GM18519 (cell line): Measurements from ENCODE around the gene C2CD2.

Experiments used
- ATAC-seq: cut with Tn5 transposase; IDR thresholded peaks from one replicate; pipeline ENCODE4 v1.9.1; 2021; ENCODE audit warnings: mild to moderate bottlenecking, moderate library complexity; ENCODE audit not compliant: unreplicated experiment, low FRiP score

Gene C2CD2

DNA sequence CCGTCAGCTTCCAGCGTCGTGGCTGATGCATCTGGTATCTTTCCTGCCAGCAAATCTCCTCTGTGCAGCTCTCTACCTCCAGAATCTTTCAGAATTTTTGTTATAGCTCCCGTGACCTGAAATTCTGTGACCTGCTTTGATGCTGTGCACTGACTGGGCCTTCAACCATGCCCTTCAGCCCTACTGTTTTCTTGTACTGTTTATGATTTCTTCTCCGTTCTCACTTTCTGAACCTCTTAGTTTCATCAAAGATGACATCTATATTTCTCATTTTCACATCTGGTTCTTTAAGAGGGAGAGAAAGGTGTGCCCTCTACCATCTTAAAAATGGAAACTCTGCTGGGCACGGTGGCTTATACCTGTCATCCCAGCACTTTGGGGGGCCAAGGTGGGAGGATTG, 80.4 kb downstream of the C2CD2 start:
- ATAC-seq = no peak

DNA sequence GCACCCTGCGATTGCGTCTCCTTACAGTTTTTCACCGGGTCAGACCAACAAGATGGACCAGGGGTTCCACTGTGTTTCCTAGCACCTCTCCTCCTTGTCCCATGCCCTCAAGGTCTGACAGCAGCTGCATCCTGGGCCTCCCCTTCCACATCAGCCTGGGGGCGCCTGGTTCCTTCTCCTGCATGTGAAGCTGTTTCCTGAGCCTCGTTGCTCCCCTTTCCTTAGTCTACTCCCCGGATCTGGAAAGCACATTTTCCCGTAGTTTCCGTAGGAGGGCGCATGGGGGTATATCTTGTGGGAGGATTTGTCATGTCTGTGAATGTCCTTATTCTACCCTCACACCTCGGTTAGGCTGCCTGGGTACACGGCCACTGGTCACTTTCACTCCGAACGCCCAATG, 80.8 kb downstream of the C2CD2 start:
- ATAC-seq = no peak

DNA sequence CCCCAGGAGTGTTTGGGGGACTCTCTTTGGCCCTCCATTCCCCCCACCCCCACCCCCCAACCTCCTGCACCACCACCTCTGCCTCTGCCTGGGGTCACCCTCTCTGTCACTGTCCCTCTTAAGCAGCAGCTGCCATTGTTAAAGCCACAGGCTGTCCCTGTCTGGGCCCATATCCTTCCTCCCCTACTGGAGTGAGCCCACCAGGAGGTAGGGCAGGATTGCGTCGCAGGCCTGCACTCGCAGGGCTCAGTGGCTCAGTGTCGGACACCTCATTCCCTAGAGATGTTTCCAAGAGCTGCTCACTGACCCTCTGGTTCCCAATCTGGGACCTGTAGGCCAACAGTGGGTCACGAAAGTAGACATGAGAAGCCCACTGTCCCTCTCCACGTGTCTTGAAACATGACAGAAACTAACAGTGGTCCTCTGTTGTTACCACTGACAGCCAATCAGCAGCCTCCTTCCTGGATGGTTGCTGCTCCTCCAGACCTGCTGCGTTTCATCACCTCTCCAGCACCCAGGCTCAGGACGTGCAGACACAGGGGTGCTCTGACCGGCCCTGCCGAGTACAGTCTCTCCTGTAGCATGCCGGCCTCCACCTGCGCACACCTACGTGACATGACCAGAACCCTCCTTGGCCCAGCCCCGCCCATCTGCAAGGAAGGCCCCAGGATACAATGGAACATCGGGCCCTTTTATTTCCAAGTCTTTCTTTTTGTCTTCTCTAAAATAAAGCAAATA, 82.4 kb downstream of the C2CD2 start:
- ATAC-seq = no peak

DNA sequence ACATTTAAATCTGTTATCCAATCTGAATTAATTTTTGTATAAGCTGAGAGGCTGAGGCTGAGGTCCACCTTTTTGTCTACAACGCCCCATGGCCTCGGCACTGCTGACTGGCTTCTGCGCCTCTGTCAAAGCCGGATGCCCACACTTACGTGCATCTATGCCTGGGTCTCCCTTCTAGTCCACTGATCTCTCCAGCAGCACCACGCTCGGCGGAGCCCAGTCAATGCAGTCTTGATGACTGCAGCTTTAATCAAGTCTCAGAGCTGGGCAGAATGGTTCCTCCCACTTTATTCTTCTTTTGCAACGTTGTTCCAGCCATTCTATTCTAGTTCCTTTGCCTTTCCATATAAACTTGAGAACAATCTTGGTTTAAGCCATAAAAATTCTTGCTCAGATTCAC, 84.0 kb downstream of the C2CD2 start:
- ATAC-seq = no peak

DNA sequence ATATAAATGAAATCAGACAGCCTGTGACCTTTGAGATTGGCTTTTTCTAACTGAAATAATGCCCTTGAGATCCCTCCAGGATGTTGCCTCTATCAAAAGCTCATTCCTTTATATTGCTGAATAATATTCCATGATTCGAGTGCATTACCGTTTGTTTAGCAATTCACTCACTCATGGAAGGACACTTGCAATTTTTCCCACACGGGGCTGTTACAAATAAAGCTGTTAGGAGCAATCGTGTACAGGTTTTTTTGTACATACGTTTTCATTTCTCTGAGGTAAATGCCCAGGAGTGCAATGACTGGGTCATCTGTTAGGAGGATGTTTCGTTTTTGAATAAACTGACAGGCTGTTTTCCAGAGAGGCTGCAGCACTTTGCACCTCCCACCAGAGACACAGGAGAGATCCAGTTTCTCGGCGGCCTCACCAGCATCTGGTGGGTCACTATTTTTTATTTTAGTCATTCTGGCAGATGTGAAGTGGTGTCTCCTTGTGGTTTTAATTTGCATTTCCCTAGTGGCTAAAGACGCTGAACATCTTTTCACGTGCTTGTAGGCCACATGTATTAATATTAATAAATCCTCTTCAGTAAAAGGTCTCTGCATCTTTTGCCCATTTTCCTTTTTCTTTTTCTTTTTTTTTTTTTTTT, 85.6 kb downstream of the C2CD2 start:
- ATAC-seq = no peak

DNA sequence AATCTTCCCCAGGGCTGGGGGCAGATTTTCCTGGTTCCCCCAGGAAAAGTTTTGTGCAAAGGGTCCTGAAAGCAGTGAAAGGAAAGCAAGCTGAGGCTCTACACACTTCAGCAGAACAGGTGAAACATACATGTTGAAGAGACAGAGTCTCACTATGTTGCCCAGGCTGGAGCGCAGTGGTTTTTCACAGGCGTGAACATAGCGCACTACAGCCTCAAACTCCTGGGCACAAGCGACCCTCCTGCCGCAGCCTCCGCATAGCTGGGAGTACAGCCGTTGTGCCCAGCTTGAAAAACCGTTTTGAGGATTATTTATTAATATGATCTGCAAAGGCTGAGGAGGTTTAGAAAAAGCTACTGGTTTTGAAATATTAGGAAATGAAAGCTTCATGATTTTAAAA, 86.5 kb downstream of the C2CD2 start:
- ATAC-seq = no peak

DNA sequence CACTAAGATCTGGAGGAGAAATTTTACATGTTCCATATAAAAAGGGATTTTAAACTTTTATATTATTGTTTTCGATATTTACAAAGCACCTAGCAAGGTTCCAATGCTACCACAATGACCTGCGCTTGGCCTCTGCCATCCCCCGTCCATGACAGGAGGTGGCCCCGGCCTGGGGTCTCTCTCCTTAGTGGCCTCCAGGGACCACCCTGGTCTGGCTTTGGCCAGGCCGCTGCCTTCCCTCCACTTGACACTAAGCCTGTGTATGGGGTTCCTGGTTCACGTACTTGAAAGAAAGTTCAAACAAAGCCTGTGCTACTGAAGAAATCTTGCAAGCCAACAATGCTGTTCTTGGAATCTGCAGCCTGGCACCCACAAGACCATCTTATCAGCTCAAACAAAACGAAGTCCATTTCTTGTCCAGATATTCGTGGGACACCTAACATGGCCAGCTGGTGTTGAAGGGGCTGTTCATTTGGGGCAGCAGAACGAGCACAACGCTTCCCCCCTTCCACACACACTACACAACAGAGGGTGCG, 87.5 kb downstream of the C2CD2 start:
- ATAC-seq = no peak

DNA sequence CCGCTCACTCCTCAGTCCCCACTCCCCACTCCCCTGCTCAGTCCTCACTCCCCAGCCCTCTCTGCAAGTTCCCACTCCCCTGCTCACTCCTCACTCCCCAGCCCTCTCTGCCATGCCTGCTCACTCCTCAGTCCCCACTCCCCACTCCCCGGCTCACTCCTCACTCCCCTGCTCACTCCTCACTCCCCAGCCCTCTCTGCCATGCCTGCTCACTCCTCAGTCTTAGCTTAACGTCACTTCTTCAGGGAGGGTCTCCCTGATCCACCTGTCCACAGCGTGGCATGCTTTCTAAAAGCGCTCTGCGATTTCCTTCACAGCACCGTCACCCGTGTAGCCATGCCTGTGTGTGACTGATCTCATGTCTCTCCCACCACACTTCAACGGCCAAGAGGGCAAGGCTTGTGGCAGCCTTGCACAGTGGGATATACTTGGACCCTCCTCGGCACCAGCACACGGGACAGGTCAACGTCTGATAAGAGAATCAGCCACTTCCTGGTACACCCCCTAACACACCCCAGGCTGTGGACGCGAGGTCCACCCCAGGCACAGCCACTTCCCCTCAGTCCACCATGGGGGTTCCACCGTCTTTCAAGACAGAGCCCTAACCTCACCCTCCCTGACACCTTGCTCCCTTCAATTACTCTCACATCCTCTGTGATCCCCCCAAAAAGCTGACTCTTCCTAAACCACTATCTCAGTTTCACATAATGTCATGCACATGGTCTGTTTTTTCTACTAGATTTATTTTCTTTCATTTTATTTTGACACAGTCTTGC, 88.6 kb downstream of the C2CD2 start:
- ATAC-seq = peak; percentile 33

DNA sequence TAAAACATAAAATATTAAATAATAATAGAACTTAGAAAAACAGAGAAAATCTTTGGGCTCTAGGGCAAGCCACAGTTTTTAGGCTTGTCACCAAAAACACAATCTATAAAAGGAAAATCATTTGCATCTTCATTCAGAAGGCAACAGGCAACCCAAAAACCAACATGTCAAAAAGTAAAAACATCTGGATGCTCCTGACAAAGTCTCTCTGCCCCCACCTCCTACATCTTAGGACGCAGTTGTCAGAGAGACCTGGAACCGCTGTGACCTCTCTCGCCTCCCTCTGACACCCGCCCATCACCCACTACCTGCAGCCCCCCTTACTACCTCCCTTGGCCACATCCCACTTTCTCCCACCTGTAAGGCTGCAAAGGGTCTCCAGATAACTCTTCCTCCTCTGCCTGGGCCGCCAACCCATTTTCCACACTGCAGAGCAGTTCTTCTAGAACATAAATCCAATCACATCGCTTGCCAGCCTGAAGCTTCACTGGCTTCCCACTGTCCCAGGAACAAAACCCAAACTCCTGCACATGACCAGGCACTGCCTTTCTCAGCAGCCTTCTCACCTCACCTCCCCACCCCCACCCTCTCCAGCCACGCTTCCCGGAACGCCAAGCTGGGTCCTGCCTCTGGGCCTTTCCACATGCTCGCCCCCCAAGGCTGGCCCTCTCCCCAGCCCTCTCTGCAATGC, 89.4 kb downstream of the C2CD2 start:
- ATAC-seq = no peak

DNA sequence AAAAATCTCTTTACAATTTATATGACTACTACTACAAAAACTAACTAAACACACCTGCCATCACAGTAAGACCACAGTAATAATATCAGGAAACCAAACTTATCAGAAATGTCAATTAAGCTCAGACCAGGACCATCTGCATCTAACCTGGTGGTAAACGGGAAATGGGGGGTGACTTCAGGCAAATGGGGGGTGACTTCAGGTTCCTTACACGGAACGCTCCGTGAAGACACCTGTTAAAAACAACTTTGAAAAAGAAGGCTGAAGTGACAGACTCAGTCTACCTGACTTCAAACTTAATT, 90.4 kb downstream of the C2CD2 start:
- ATAC-seq = no peak

DNA sequence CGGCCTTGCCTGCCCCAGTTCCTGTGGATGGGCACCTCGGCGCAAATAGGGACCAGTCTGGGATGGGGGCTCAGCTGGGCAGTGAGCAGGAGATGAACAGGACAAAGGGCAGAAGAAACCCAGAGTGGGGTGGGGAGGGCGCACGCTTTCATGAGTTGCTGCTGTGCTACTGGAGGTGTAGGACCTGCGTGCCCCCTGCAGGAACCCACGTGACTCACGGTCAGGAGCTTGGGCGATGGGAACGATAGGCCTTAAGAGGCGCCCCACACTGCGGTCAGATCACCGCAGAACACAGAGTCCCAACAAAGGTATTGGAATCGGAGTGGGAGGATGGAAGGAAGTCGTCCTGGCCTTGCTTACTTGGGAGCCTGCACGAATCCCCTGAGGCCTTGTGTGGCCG, 91.8 kb downstream of the C2CD2 start:
- no peak for ATAC-seq

DNA sequence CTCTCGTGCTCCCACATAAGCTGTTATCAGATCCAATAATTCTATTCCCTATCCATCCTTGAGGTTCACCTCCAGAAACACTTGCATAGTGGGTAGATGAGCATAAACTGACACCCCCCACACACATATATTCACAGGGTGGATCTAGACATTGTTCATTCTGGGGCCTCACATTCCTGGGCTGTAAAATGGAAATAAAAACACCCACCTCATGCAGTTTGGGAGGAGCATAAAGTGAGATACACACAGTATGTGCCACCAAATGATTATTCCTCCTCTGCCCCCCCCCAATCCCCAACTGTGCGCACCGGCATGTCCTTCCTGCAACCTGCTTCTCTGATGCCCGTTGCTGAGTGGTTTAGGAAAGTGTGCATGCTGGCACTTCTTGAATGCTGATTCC, 92.6 kb downstream of the C2CD2 start:
- no peak for ATAC-seq

DNA sequence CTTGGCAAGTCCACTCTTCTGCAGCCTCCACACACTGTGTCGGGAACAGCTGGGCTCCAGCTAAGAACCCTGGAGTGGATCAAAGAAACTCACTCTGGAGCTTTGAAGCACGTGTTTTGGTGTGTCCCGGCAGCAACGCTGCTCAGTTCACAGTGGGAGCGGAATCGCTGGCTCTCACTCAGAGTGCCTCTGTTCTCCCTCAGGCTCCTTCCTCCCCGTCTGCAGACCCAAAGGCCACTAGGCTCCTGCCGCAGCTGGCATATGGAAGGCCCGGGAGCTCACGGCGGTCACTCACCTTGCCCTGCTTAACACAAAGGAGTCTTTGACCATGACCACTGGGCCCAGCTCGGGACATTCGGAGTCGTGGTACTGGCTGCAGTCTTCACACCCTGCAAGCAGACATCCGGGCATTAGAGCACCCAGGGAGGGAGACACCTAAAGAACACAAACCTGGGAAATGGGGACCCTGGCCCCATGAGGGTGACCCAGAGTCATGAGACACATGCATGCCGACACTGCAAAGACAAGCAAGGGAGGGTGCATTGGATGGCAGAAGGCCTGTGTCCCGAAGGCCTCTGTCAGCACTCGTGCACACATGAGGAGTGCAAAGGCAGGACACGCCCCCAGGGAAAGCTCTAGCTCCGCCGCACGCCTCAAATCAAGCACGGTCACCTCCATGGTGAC, 94.4 kb downstream of the C2CD2 start:
- no peak for ATAC-seq

DNA sequence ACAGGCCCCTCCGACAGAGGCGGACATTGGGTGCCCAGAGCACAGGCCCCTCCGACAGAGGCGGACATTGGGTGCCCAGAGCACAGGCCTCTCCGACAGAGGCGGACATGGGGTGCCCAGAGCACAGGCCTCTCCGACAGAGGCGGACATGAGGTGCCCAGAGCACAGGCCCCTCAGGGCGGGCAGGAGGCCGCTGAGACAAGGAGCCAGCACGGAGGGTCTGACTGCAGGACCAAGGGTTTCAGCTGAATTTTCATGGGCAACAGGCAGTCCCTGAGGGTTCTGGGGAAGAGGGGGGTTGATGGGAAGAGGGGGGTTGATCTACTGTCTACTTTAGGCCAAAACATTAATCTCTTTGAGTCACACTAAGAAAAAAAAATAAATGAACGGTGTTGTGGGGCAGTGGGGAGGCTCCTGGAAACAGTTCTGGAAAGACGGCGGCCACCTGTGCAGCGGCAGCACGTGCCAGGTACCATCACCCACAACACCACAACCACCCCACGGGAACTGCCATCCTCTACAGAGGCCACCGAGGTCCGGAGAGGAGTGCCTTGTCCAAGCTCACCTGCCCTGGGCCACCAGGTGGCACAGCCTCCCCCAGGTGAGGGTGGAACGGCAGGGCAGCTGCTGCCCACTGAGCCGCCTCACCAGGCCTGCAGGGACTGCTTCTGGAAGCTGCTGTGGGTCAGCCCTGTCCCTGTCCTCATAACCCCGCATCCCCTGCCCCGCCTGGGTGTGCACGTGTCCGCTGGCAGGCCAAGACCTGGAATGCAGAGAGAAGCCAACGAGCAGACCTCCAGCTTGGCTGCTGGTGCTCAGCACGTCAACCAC, 95.1 kb downstream of the C2CD2 start:
- no peak for ATAC-seq

DNA sequence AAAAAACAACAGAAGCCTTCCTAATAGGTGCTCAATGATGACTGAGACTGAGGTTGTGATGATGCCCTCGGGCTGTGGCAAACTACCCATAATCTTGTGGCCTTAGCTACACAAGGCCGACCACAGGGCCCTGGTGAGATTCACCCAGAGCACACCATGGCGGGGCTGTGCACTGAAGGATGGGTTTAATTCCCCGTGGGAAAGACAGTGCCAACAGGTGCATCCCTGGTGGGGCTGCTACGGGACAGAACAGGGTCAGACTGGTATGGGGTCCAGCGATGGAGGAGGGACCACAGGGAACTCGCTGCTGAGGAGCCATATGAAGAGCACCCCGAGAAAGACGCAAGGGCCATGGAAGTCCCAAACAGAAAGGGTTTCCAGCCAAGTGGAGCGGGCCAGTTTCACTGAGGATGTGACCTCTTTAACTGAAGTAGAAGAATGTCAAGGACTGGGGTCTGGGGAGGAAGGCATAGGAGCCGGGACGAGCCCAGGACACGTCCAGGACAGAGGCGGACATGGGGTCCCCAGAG, 96.0 kb downstream of the C2CD2 start:
- ATAC-seq = no peak

DNA sequence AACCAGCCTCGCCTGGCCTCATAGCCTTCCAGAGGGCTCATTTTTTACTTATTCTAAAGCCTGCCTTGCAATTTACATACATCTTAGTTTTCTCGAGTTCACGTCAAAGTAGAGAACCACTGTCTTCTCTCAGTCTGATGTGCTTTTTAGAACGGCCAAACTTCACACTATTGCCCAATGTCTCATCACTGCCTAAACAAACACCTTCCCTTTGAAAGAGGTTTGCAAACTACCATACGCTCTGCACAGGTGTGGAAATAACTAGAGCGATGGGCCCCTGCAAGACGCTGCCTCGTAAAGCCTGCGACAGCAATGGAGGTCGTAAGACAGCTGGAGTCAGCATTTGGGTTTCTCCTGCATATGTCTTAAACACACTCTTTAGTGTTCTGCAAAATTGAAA, 97.2 kb downstream of the C2CD2 start:
- no peak for ATAC-seq

DNA sequence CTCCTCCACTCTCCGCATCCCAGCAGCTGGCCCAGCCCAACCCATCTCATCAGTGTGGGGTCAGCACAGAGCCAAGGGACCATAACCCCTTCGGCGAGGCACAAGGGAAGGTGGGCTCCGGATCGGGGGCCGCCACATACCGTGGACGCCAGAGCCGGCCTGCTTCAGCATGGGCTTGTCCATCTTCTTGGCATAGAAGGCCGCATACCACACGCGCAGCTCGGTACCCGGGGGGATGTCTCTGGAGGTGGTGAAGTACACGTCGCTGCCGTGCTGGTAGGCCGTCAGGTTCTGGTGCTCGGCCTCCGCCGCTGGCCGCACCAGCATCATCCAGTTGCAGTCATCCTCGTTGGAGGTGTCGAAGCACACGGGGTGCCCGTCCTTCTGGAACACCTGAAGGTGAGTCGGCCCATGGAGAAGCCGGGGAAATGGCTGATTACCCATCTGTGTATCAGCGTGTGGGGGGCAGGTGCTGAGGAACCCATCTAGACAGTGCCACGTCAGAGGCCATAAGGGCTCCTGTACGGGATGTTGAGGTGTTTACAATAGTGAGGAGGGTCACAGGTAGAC, 99.3 kb downstream of the C2CD2 start:
- no peak for ATAC-seq

DNA sequence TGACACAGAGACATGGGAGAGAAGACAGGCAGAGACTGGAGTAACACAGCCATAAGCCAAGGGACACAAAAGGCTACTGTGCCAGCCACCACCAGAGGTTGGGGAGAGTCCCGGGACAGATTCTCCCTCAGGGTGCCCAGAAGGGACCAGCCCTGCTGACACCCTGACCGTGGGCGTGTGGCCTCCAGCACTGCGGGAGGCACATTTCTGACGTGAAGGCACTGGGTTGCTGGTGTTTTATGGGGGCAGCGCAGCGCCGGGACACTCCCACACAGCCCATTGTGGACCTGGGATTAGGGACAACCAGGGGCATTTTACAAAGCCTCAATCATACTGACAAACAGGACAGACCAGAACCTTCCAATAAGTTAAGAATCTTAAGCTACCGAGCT, 100.9 kb downstream of the C2CD2 start:
- no peak for ATAC-seq
